Measurements from ENCODE around the gene RNU6-9.

DNA sequence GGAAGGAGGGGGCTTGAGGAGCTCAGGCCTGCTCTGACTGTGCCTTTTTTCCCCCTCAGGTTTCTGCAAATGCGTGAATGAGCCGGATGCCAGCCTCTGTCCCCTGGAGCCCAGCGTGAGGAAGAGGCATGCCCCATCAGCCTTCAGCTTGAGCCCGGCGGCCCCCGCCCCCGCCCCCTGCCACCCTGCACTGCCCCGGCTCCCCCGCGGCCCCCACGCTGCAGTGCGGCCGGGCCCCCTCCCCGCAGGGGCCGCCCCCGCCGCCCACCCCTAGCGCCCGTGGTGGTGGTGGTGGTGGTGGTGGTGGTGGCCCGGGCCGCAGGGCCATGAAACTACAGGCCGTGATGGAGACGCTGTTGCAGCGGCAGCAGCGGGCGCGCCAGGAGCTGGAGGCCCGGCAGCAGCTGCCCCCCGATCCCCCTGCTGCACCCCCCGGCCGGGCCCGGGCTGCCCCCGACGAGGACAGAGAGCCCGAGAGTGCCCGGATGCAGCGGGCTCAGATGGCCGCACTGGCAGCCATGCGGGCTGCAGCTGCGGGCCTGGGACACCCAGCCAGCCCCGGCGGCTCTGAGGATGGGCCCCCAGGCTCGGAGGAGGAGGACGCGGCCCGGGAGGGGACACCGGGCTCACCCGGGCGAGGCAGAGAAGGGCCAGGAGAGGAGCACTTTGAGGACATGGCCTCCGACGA, 36.1 kb downstream of the RNU6-9 start:
- no peak for TF ChIP-seq EP300 (IDR thresholded peaks at IDR 0.05)
- TF ChIP-seq, protein P1, sequence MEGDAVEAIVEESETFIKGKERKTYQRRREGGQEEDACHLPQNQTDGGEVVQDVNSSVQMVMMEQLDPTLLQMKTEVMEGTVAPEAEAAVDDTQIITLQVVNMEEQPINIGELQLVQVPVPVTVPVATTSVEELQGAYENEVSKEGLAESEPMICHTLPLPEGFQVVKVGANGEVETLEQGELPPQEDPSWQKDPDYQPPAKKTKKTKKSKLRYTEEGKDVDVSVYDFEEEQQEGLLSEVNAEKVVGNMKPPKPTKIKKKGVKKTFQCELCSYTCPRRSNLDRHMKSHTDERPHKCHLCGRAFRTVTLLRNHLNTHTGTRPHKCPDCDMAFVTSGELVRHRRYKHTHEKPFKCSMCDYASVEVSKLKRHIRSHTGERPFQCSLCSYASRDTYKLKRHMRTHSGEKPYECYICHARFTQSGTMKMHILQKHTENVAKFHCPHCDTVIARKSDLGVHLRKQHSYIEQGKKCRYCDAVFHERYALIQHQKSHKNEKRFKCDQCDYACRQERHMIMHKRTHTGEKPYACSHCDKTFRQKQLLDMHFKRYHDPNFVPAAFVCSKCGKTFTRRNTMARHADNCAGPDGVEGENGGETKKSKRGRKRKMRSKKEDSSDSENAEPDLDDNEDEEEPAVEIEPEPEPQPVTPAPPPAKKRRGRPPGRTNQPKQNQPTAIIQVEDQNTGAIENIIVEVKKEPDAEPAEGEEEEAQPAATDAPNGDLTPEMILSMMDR (IDR thresholded peaks at IDR 0.05), result no peak

All from gastroesophageal sphincter (tissue), 3 donors.